ENCODE measurements around the gene RCBTB2.

DNA sequence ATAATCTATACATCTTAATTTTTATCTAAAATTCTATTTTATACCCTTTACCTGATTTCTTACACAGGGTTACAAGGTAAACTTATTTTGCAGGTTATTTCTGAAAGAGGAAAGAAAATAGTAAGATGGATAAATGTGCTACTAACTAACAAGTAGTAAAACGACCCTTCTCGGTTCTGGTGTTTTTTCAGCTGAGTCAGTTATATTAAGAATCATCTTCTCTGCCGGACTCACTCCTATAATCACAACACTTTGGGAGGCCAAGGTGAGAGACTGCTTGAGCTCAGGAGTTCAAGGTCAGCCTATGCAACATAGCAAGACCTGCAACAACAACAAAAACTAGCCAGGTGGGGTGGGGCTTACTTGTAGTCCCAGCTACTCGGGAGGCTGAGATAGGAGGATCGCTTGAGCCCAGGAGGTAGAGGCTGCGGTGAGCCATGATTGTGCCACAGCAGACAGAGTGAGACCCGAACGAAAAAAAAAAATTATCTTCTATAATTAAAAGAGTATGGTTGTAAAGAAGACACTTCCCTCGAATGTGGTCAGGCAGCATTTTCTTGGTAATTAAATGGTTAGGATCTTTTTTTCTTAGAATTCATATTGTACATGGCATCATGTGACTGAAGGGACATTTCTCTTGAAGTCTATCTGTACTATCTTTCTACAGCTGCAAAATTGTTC lies 27.9 kb upstream of the RCBTB2 start:
- TF ChIP-seq RAD21 (IDR thresholded peaks at IDR 0.05; ENCODE audit: low read depth) (no peak), CEBPB (IDR thresholded peaks at IDR 0.05) (no peak), ZBTB7A (IDR thresholded peaks at IDR 0.05; ENCODE audit: low read depth) (no peak), CREB1 (IDR thresholded peaks at IDR 0.05; ENCODE audit: low read depth) (no peak), EP300 (IDR thresholded peaks at IDR 0.05; ENCODE audit: borderline replicate concordance) (no peak)

Measured in Ishikawa (cell line).